ENCODE data around the gene NIPAL3.

GRCh38 chr1:24477309-24477708 is 61.7 kb downstream of the NIPAL3 start:
- TF ChIP-seq POLR2A (IDR thresholded peaks at IDR 0.05) (no peak), POLR2AphosphoS5 (IDR thresholded peaks at IDR 0.05) (no peak)

All from gastroesophageal sphincter (tissue), 2 donors.